GM23338 (cell line): ENCODE measurements around the gene PIN1. TPM values are rescaled to one million over a fixed set of nuclear protein-coding genes. Genes with fewer than 3 reads are reported as not detected.
A peak's percentile ranks its signal among the peaks of the same experiment; 100 is the strongest.

Source experiments
- ATAC-seq: fragments of 200-7000 bp; cut with Tn5 transposase; 3 replicates; pipeline ENCODE4 v1.9.1; 2020
- DNase-seq: peaks from one replicate; pipeline ENCODE4 v3.0.0-alpha.2; 2015; ENCODE audit warnings: low spot score
- H2AFZ ChIP-seq: fragments of 200-600 bp; sonication (generic); 2 replicates; pipeline ENCODE4 v1.8.0; 2016; ENCODE audit warnings: antibody characterized with exemption, mild to moderate bottlenecking, moderate library complexity
- H3F3A ChIP-seq: fragments of 200-600 bp; sonication (generic); replicated peaks from 2 replicates; pipeline ENCODE4 v1.8.0; 2017; ENCODE audit warnings: antibody characterized with exemption, mixed run types, low read depth
- H3K27ac ChIP-seq: fragments of 200-600 bp; sonication (generic); 2 replicates; pipeline ENCODE4 v1.6.1; 2016; ENCODE audit warnings: low read depth
- H3K27me3 ChIP-seq: fragments of 200-600 bp; sonication (generic); 2 replicates; pipeline ENCODE4 v1.8.0; 2016; ENCODE audit warnings: mild to moderate bottlenecking, mixed run types, moderate library complexity; ENCODE audit not compliant: insufficient read depth
- H3K36me3 ChIP-seq: fragments of 200-600 bp; sonication (generic); 2 replicates; pipeline ENCODE4 v1.8.0; 2016; ENCODE audit warnings: mild to moderate bottlenecking; ENCODE audit not compliant: insufficient read depth
- H3K4me1 ChIP-seq: fragments of 200-600 bp; sonication (generic); 2 replicates; pipeline ENCODE4 v1.8.0; 2016; ENCODE audit warnings: mild to moderate bottlenecking, moderate library complexity; ENCODE audit not compliant: insufficient read depth
- H3K4me2 ChIP-seq: fragments of 200-600 bp; sonication (generic); 2 replicates; pipeline ENCODE4 v1.7.1; 2017; ENCODE audit warnings: mixed run types
- H3K4me3 ChIP-seq: fragments of 200-600 bp; sonication (generic); 2 replicates; pipeline ENCODE4 v1.6.1; 2016; ENCODE audit warnings: mixed run types
- H3K79me2 ChIP-seq: fragments of 200-600 bp; sonication (generic); replicated peaks from 2 replicates; pipeline ENCODE4 v1.8.0; 2017; ENCODE audit warnings: mild to moderate bottlenecking; ENCODE audit not compliant: insufficient read depth
- H3K9me2 ChIP-seq: fragments of 200-600 bp; sonication (generic); 2 replicates; pipeline ENCODE4 v1.8.0; 2017; ENCODE audit not compliant: insufficient read depth
- H4K20me1 ChIP-seq: fragments of 200-600 bp; sonication (generic); replicated peaks from 2 replicates; pipeline ENCODE4 v1.8.0; 2017; ENCODE audit warnings: mild to moderate bottlenecking; ENCODE audit not compliant: insufficient read depth
- H3K27ac Mint-ChIP-seq: 2 replicates; pipeline ENCODE4 v1.8.0; 2020; ENCODE audit warnings: inconsistent platforms, mild to moderate bottlenecking, moderate library complexity, mixed read lengths
- H3K27me3 Mint-ChIP-seq: 3 replicates; pipeline ENCODE4 v1.8.0; 2022; ENCODE audit warnings: low read depth, mild to moderate bottlenecking, moderate library complexity, mixed read lengths, inconsistent platforms; ENCODE audit not compliant: insufficient read depth, poor library complexity
- H3K36me3 Mint-ChIP-seq: 3 replicates; pipeline ENCODE4 v1.8.0; 2021; ENCODE audit warnings: low read depth, mild to moderate bottlenecking, inconsistent platforms, moderate library complexity, mixed read lengths
- H3K4me1 Mint-ChIP-seq: 3 replicates; pipeline ENCODE4 v1.8.0; 2020; ENCODE audit warnings: mild to moderate bottlenecking, inconsistent platforms, mixed read lengths
- H3K4me3 Mint-ChIP-seq: 3 replicates; pipeline ENCODE4 v1.8.0; 2021; ENCODE audit warnings: moderate library complexity, mild to moderate bottlenecking, inconsistent platforms, mixed read lengths
- H3K9me3 Mint-ChIP-seq: 3 replicates; pipeline ENCODE4 v1.8.0; 2020; ENCODE audit warnings: moderate library complexity, mild to moderate bottlenecking, inconsistent platforms, mixed read lengths
- CREB1 ChIP-seq: fragments of 250-450 bp; sonication (Bioruptor Pico); IDR thresholded peaks from 2 replicates; pipeline ENCODE4 v1.5.0; 2020; ENCODE audit warnings: low read depth, mild to moderate bottlenecking, moderate library complexity
- ETS1 ChIP-seq: IDR thresholded peaks from 2 replicates; pipeline ENCODE4 v1.6.1; 2016; ENCODE audit warnings: antibody characterized with exemption
- JUNB ChIP-seq: IDR thresholded peaks from one replicate; pipeline ENCODE4 v1.6.1; 2016; ENCODE audit warnings: antibody characterized with exemption; ENCODE audit not compliant: unreplicated experiment
- NANOG ChIP-seq: IDR thresholded peaks from 2 replicates; pipeline ENCODE4 v1.6.1; 2016; ENCODE audit warnings: antibody characterized with exemption, borderline replicate concordance
- POLR2AphosphoS5 ChIP-seq: IDR thresholded peaks from 2 replicates; pipeline ENCODE4 v1.6.1; 2016; ENCODE audit warnings: antibody characterized with exemption, low read depth
- ZNF462 ChIP-seq: fragments of 250-450 bp; sonication (Bioruptor Pico); IDR thresholded peaks from 2 replicates; pipeline ENCODE4 v1.5.0; 2020; ENCODE audit warnings: mild to moderate bottlenecking, moderate library complexity
- long read RNA-seq: library from polyadenylated mRNA; unstranded; transcript quantifications from one replicate; pipeline ENCODE4 v2.0.0, GENCODE V29; 2020; ENCODE audit not compliant: unreplicated experiment
- polyA plus RNA-seq: library from polyadenylated mRNA; unstranded; fragments of >200 nt; fragmentation: Nextera tagmentation; extraction: Ambion mirVana; gene quantifications from 2 replicates; pipeline ENCODE4 v1.2.1, GENCODE V29; 2016
- total RNA-seq: library from RNA; depleted of rRNA; stranded (reverse); fragments of >200 nt; shearing (Covaris generic); gene quantifications from 2 replicates; pipeline ENCODE4 v1.2.3, GENCODE V29; 2014; rRNA removed
- TF ChIP-seq, protein P1 (sequence below), 2 experiments: fragments of 200-600 bp in 1 of 2; sonication (generic) in 1 of 2; conservative IDR thresholded peaks; 2 replicates each; pipeline versions ENCODE4 v1.5.1 to v1.6.1; 2016 to 2017; ENCODE audit warnings: antibody characterized with exemption in 2 of 2, low read depth in 2 of 2, mild to moderate bottlenecking in 2 of 2, moderate library complexity in 1 of 2

Gene PIN1
- 102 and 127 TPM in 2 replicates for total RNA-seq
- polyA plus RNA-seq, result 112 and 127 TPM in 2 replicates
- long read RNA-seq, full-length matches to known transcripts, result 102 of 108 reads
- long read RNA-seq, partial matches to known transcripts, result 4 of 108 reads
- long read RNA-seq, other reads (novel, unspliced or antisense), result 2 of 108 reads

- no peaks in the 10 kb centered on the region for H3K36me3 ChIP-seq
- H3K27ac ChIP-seq, result no peak within 1 kb of the TSS
- peak within 1 kb of the TSS; percentile 99 for H3K4me2 ChIP-seq
- Mint-ChIP-seq H3K36me3 (peaks cover 20% of the 10 kb centered on the region), H3K9me3 (no peaks in the 10 kb centered on the region), H3K4me1 (peaks cover 9% of the 10 kb centered on the region), H3K27ac (peak within 1 kb of the TSS; percentile 66; the same call in 1 of the 2 replicates), H3K4me3 (peak within 1 kb of the TSS; percentile 87), H3K27me3 (peaks cover 5% of the 10 kb centered on the region)
- DNase-seq (peak; percentile 100), ATAC-seq (peak; percentile 95)
- peaks cover 11% of the 10 kb centered on the region; the same call in 1 of the 2 replicates for H3K4me1 ChIP-seq
- H3K9me2 ChIP-seq, result no peaks in the 10 kb centered on the region
- peaks cover 8% of the 10 kb centered on the region for H3F3A ChIP-seq
- no peak within 1 kb of the TSS for H2AFZ ChIP-seq
- TF ChIP-seq CREB1 (CRISPR knock-in tag), result peak; percentile 81
- TF ChIP-seq NANOG, result no peak
- no peak for TF ChIP-seq JUNB
- TF ChIP-seq ETS1, result no peak
- TF ChIP-seq ZNF462 (CRISPR knock-in tag), result no peak
- TF ChIP-seq, protein P1, sequence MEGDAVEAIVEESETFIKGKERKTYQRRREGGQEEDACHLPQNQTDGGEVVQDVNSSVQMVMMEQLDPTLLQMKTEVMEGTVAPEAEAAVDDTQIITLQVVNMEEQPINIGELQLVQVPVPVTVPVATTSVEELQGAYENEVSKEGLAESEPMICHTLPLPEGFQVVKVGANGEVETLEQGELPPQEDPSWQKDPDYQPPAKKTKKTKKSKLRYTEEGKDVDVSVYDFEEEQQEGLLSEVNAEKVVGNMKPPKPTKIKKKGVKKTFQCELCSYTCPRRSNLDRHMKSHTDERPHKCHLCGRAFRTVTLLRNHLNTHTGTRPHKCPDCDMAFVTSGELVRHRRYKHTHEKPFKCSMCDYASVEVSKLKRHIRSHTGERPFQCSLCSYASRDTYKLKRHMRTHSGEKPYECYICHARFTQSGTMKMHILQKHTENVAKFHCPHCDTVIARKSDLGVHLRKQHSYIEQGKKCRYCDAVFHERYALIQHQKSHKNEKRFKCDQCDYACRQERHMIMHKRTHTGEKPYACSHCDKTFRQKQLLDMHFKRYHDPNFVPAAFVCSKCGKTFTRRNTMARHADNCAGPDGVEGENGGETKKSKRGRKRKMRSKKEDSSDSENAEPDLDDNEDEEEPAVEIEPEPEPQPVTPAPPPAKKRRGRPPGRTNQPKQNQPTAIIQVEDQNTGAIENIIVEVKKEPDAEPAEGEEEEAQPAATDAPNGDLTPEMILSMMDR (conservative IDR thresholded peaks at IDR 0.05; ENCODE audit: low read depth in 2 of 2), result peak; percentile 33 to 51; a peak in 3 of 4 replicates
- peak; percentile 74 for TF ChIP-seq POLR2AphosphoS5
- H3K79me2 ChIP-seq, result peaks cover 30% of the 10 kb centered on the region
- peaks cover 17% of the 10 kb centered on the region for H4K20me1 ChIP-seq
- H3K27me3 ChIP-seq, result no peaks in the 10 kb centered on the region
- H3K4me3 ChIP-seq, result peak within 1 kb of the TSS; percentile 88
These were observed at the start of gene PIN1 for GRCh38 chr19:9834726-9835506. TSS of gene PIN1 (plus strand) at chr19:9835318. CDS start at chr19:9835345, 27 bp downstream.
